Measurements from ENCODE around the gene GRIP1.

DNA sequence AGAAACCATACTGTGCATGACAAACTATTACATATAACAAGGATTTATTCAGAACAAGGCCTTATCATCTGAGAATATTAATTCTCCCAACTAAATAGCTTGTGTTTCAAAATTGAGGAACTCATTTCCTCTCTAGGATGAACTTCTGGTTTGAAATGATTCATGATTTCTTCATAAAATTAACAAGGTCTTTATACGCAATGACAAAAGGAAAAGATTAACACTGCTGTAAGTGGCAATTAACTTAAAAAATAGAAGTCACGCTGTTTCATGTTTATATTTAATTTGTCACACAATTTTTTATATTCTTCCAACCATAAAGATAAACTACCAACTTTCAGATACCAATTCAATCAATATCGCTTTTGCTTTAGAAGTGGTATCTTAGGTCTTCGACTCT is 80.8 kb downstream of the GRIP1 start:
- TF ChIP-seq CTCF (IDR thresholded peaks at IDR 0.05; ENCODE audit: extremely low read depth in 1 of 2, insufficient read depth in 1 of 2, low read depth in 1 of 2, low read length in 2 of 2) (no peak), EZH2 (IDR thresholded peaks at IDR 0.05; ENCODE audit: borderline replicate concordance, low read depth, low read length, severe bottlenecking) (no peak), POLR2AphosphoS5 (IDR thresholded peaks at IDR 0.05; ENCODE audit: insufficient read depth, low read depth, low read length) (no peak)

Data from endothelial cell of umbilical vein (primary cell).